ENCODE results near the gene ADCY5. TPM values are rescaled to one million over a fixed set of nuclear protein-coding genes. Genes with fewer than 3 reads are reported as not detected.

Gene ADCY5
- total RNA-seq, 1 donor from 2014 or later, result 6.8 TPM

DNA sequence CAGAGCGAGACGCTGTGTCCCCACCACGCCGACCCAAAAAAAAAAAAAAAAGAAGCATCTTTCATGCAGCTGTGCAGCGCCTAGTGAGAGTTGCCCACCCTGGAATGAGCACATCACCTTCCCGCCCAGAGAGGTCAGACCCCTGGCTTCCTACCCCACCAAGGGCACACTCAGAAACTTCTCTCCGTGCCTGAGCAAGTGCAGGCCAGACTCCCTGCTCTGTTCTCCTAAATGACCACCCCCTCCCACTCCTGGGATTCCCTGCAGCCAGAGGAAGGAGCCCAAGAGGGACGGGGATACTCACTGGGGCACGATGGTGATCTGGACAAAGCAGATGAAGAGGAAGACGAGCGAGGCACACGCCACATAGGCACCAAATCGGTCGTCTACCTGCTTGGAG lies 131.2 kb downstream of the ADCY5 start:
- H3K4me3 Mint-ChIP-seq, result no peak overlapping the region
- H3K9me3 Mint-ChIP-seq, result no peaks in the 10 kb centered on the region
- H3K36me3 Mint-ChIP-seq, result no peaks in the 10 kb centered on the region
- no peak overlapping the region for H3K27ac Mint-ChIP-seq
- DNase-seq (ENCODE audit: low spot score in 2 of 2, unreplicated experiment in 2 of 2), result no peak
- H3K4me1 Mint-ChIP-seq, result peaks cover 2% of the 10 kb centered on the region
- peaks cover 39% of the 10 kb centered on the region for H3K27me3 Mint-ChIP-seq (ENCODE audit: low read depth)
- TF ChIP-seq, protein P1, sequence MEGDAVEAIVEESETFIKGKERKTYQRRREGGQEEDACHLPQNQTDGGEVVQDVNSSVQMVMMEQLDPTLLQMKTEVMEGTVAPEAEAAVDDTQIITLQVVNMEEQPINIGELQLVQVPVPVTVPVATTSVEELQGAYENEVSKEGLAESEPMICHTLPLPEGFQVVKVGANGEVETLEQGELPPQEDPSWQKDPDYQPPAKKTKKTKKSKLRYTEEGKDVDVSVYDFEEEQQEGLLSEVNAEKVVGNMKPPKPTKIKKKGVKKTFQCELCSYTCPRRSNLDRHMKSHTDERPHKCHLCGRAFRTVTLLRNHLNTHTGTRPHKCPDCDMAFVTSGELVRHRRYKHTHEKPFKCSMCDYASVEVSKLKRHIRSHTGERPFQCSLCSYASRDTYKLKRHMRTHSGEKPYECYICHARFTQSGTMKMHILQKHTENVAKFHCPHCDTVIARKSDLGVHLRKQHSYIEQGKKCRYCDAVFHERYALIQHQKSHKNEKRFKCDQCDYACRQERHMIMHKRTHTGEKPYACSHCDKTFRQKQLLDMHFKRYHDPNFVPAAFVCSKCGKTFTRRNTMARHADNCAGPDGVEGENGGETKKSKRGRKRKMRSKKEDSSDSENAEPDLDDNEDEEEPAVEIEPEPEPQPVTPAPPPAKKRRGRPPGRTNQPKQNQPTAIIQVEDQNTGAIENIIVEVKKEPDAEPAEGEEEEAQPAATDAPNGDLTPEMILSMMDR (IDR thresholded peaks at IDR 0.05; ENCODE audit: unreplicated experiment), result no peak

DNA sequence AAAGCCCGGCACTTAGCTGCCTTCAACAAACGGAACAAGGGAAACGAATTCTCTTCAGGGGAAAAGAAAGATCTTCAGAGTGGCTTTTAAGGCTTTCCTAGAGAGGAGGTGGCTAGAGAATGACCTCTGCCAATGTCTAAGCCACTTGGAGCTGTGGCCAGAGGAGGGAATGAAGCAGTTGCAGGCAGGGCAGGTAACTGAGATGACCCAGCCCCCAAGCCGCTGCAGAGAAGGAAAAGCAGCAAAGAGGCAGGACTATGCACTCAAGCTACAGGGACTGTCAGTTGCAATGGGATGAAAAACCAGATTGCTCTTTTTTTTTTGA lies 133.7 kb downstream of the ADCY5 start:
- H3K36me3 Mint-ChIP-seq, result no peaks in the 10 kb centered on the region
- H3K27ac Mint-ChIP-seq, result no peak overlapping the region
- DNase-seq (ENCODE audit: low spot score in 2 of 2, unreplicated experiment in 2 of 2), result no peak
- peaks cover 26% of the 10 kb centered on the region for H3K27me3 Mint-ChIP-seq (ENCODE audit: low read depth)
- no peak overlapping the region for H3K4me3 Mint-ChIP-seq
- TF ChIP-seq, protein P1 (IDR thresholded peaks at IDR 0.05; ENCODE audit: unreplicated experiment), result no peak
- H3K4me1 Mint-ChIP-seq, result peaks cover 8% of the 10 kb centered on the region
- H3K9me3 Mint-ChIP-seq, result no peaks in the 10 kb centered on the region

DNA sequence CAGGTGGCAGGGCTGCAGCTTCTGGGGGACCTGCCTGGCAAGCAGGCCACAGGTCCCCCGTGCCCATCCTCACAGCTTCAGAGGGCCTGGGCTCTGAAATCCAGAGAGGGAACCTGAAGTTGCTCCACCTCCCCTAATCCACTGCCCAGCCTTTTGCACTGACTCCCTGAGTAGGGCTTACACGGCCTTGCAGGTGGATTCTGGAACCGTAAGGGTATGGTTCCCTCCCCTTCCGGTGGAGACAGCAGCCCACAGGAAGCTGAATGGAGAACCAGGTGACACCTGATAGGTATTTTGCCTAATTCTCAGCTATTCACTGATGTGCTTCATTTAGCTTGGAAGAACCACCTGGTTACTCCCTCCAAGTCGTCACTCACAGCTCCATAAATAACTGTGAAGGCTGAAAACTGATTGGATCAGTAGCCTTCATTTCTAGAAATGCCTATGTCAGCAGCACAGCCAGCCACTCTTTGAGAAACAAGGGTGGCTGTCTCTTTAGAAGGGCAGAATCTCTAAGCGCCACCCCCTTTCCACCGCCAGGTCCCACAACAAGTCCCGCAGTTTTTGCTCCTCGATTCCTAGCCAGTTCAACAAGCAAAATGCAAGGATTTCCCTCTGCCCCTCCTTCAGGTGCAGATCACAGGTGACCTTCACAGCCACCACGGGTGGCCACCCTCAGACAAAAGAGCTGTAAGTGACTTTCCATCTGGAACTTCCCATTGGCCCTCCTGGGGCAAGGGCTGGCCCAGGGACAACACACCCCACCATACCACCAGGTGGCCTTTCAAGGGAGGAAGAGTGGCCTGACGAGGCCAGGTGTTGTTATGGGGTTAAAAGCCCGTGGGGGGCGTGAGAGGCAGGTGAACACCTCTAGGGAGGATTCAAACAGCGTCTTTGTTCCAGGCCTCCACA lies 134.3 kb downstream of the ADCY5 start:
- DNase-seq (ENCODE audit: low spot score in 2 of 2, unreplicated experiment in 2 of 2), result no peak
- peaks cover 20% of the 10 kb centered on the region for H3K27me3 Mint-ChIP-seq (ENCODE audit: low read depth)
- H3K4me3 Mint-ChIP-seq, result no peak overlapping the region
- no peaks in the 10 kb centered on the region for H3K36me3 Mint-ChIP-seq
- no peaks in the 10 kb centered on the region for H3K9me3 Mint-ChIP-seq
- H3K27ac Mint-ChIP-seq, result no peak overlapping the region
- TF ChIP-seq, protein P1 (IDR thresholded peaks at IDR 0.05; ENCODE audit: unreplicated experiment), result no peak
- peaks cover 8% of the 10 kb centered on the region for H3K4me1 Mint-ChIP-seq

DNA sequence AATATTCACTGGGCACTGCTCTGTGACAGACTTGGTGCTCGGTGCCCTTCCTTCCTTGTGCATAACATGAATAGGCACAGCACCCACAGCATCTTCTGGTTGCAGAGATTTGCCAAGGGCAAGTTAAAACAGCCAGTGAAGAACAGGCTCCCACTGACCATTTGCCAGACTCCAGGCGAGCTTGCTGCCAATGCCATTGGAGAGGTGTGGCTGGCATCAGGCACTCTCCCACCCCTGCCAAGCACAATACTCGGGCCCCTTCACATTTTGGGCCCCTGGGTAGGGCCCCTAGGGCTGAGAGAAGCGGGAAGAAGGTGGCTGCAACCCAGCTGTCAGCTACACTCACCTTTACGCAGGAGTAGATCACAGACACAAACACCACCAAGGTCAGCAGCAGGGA lies 135.0 kb downstream of the ADCY5 start:
- Mint-ChIP-seq H3K27ac (no peak overlapping the region), H3K4me1 (peaks cover 8% of the 10 kb centered on the region), H3K36me3 (no peaks in the 10 kb centered on the region), H3K4me3 (no peak overlapping the region), H3K9me3 (no peaks in the 10 kb centered on the region), H3K27me3 (ENCODE audit: low read depth) (peaks cover 20% of the 10 kb centered on the region)
- TF ChIP-seq, protein P1 (IDR thresholded peaks at IDR 0.05; ENCODE audit: unreplicated experiment), result no peak
- no peak for DNase-seq (ENCODE audit: low spot score in 2 of 2, unreplicated experiment in 2 of 2)

- H3K27ac Mint-ChIP-seq, result no peak overlapping the region
- peaks cover 8% of the 10 kb centered on the region for H3K4me1 Mint-ChIP-seq
- no peak overlapping the region for H3K4me3 Mint-ChIP-seq
- no peaks in the 10 kb centered on the region for H3K9me3 Mint-ChIP-seq
- no peak for DNase-seq (ENCODE audit: low spot score in 2 of 2, unreplicated experiment in 2 of 2)
- H3K36me3 Mint-ChIP-seq, result no peaks in the 10 kb centered on the region
- peaks cover 20% of the 10 kb centered on the region for H3K27me3 Mint-ChIP-seq (ENCODE audit: low read depth)
- TF ChIP-seq, protein P1 (IDR thresholded peaks at IDR 0.05; ENCODE audit: unreplicated experiment), result no peak
Measured at GRCh38 chr3:123312331-123313265, 136.3 kb downstream of the ADCY5 start.
